ENCODE measurements around the gene HUNK.
"Not testable (repeated sequence)": the region's sequence is repeated elsewhere in the genome, so short reads cannot be mapped to it uniquely, and the experiment has no call there.

The HUNK gene

DNA sequence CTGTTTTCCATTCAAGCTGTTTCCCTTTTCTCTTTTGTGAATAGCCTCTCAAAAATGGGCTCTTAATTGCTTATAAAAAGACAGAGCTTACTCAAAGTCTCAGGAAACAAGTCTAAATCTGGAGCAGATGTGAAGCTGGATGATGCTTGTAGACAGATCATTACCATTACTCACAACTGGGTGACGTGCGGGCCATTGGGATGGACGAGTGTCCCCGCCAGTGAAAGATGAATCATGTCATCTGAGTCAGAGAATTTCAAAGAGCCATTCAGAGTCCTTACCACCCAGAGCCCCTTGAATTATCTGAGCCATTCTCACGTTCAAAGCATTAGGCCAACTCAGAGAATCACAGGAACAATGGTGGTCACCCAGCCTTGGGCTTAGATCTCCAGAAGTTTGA lies 134.6 kb downstream of the HUNK start:
- DNase-seq: no peak

GRCh38 chr21:32008714-32009113 lies 135.9 kb downstream of the HUNK start:
- DNase-seq: no peak

- DNase-seq: no peak
Measured at GRCh38 chr21:32009263-32009662, 136.4 kb downstream of the HUNK start.

DNA sequence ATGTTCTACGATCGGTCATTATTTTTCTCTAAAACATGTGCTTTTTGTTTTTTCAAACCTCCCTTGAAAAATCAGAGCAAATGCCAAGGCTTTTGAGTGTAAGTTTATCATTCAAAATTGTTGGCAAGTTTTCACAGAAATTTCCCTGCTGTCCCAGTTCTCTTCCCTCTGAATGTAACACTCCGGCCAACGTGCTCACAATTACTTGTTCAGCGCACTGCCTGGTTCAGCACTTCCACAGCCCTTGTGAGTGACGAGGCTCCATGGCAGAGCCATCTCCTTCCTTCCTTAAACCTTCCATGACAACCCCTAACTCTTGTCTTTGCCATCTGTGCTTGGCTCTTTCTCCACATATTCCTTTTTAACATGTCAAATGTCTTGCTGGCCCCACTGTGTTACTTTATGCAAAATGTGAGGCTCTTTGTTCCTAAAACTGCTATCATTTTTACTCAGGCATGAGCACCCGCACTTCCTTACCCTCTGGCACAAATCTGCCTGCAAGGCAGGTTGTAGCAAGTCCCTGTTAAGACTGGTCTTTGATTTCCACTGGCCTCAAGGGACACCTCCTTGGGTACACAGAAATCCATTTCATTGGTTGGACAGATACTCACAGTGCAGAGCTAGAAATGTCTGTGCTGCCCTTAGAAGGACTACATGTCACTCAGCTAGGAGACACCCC lies 142.8 kb downstream of the HUNK start:
- DNase-seq: no peak

DNA sequence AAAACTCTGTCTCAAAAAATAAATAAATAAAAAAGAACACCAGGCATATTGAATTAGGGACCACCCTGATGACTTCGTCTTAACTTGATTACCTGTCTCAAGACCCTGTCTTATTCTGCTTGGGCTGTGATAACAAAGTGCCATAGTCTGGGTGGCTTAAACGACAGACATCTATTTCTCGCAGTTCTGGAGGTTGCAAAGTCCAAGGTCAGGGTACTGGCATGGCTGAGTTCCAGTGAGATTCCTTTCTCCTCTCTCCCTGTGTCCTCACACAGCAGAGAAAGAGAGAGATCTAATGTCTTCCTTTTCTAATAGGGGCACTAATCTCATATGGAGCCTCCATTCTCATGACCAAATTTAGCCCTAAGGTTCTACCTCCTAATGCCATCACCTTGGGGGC lies 145.6 kb downstream of the HUNK start:
- DNase-seq: no peak

GRCh38 chr21:32020564-32020963 lies 147.7 kb downstream of the HUNK start:
- DNase-seq: peak; percentile 78

DNA sequence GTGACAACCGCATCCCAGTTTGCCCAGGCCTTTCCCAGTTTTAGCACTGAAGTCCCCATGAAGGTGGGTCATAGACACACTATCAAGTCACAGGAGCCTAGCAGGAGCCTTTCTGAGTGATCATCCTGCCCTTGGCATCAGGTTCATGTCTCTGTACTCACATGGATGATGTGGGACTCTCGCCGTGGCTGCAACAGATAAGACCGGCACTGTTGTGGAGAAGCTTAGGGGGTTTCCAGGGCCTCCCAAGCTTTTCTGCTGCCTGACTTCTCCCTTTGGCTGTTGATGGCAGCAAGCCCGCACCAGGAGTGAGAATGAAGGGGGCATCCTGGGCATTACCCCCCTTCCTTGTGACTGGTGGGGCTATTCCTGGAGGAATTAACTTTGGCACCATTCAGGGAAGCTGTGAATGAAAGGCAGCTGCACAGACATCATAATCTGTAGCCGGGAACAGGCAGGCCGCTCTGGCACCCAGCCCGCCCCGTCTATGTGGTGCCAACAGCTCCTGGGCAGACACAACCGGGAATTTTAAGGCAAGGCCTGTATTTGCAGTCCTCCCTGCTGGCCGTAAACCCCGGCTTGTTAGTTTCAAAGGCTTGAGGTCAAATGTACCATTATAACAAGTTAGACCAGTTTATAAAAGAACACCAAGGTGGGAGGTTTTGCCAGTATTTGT lies 148.6 kb downstream of the HUNK start:
- DNase-seq: peak; percentile 19

- DNase-seq: no peak
Measured at GRCh38 chr21:32022146-32022545, 149.3 kb downstream of the HUNK start.

- DNase-seq: no peak
Measured at GRCh38 chr21:32030146-32030652, 157.4 kb downstream of the HUNK start.

DNA sequence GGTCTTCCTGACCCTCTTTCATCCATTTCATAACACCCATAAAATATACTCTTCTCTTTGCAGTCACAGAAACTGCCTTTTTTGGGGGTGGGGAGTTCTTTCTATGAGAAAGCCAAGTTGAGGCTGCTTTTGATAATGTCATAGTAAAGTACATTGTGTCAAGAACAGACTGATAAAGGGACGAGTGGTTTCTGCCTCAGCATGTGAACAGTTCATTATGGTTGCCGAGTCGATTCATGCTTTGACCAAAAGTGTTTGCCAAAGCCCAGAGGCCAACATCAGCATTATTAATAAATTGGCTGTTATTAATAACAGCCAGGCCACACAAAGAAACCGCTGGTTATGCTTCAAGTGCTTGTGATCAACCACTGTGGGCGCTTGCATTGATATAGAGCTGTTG lies 162.0 kb downstream of the HUNK start:
- DNase-seq: no peak

- no peak for DNase-seq
Measured at GRCh38 chr21:32035617-32036016, 162.8 kb downstream of the HUNK start.

GRCh38 chr21:32036756-32037155 lies 163.9 kb downstream of the HUNK start:
- DNase-seq: no peak

GRCh38 chr21:32038751-32039150 lies 165.9 kb downstream of the HUNK start:
- not testable (repeated sequence) for DNase-seq

DNA sequence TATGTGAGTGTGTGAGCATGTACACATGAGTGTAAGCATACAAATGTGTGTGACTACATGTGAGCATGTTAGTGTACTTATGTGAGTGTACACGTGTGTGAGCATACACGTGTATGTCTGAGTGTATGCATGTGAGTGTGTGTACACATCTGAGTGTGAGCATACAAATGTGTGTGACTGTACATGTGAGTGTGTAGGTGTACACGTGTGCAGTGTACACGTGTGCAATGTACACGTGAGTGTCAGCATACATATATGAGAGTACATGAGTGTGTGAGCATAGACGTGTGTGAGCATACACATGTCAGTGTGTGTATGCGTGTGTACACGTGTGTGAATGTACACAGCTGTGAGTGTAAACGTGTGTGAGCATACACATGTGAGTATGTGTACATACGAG lies 170.6 kb downstream of the HUNK start:
- DNase-seq: no peak

- DNase-seq: no peak
Measured at GRCh38 chr21:32044205-32045180, 171.7 kb downstream of the HUNK start.

- DNase-seq: no peak
Measured at GRCh38 chr21:32046191-32046590, 173.4 kb downstream of the HUNK start.

- peak; percentile 22 for DNase-seq
Measured at GRCh38 chr21:32048353-32048752, 175.5 kb downstream of the HUNK start.
